Mucosa of descending colon (tissue), 3 donors: ENCODE data around the gene CRLF1. TPM values are rescaled to one million over a fixed set of nuclear protein-coding genes. Genes with fewer than 3 reads are reported as not detected.

ENCODE experiments used
- ATAC-seq: fragments of 200-7000 bp; cut with Tn5 transposase; one replicate; pipeline ENCODE4 v1.9.1; 2020; ENCODE audit warnings: mild to moderate bottlenecking, moderate library complexity
- DNase-seq, 3 donors: peaks; one replicate each; pipeline ENCODE4 v3.0.0-alpha.2; 2020
- H3K36me3 ChIP-seq: fragments of 200-600 bp; one replicate; pipeline ENCODE4 v1.8.0; 2021; ENCODE audit warnings: low read depth, mild to moderate bottlenecking
- H3K4me1 ChIP-seq: fragments of 200-600 bp; one replicate; pipeline ENCODE4 v1.8.0; 2021; ENCODE audit warnings: low read depth, mild to moderate bottlenecking
- H3K4me3 ChIP-seq: fragments of 200-600 bp; one replicate; pipeline ENCODE4 v1.8.0; 2021; ENCODE audit warnings: mild to moderate bottlenecking
- H3K9me3 ChIP-seq: fragments of 200-600 bp; one replicate; pipeline ENCODE4 v1.8.0; 2021; ENCODE audit warnings: mild to moderate bottlenecking
- CTCF ChIP-seq: fragments of 200-600 bp; IDR thresholded peaks from one replicate; pipeline ENCODE4 v1.8.0; 2022; ENCODE audit warnings: antibody characterized with exemption, mild to moderate bottlenecking
- intact Hi-C, 2 donors: fragments of 100-400 bp; cut with DNase I in 1 of 2; cut with micrococcal nuclease in 1 of 2; formaldehyde crosslinking; loops; one replicate each; pipeline versions ENCODE4 v1.11.0 to v1.11.1; 2022; cut with DNase I, micrococcal nuclease
- total RNA-seq, 3 donors: library from RNA; stranded (reverse); fragmentation: NEBNext Ultra II Directional in 2 of 3; extraction: Animal tissue kit (Norgen Biotek cat#: 25700) in 2 of 3; gene quantifications; one replicate each; pipeline versions ENCODE4 v1.2.1 to v1.2.4, GENCODE V29; 2021 to 2023
- donor health status: DM: no; HTN: no; CAD: no; lungs with moderate emphysema.
- donor health status: DM: no; HTN: no; CAD: no.
- donor health status: DM: no; HTN: yes; CAD: no.

Gene CRLF1
- total RNA-seq, 3 donors from 2014 or later, result 1.3 to 7.0 (median 6.6) TPM

DNA sequence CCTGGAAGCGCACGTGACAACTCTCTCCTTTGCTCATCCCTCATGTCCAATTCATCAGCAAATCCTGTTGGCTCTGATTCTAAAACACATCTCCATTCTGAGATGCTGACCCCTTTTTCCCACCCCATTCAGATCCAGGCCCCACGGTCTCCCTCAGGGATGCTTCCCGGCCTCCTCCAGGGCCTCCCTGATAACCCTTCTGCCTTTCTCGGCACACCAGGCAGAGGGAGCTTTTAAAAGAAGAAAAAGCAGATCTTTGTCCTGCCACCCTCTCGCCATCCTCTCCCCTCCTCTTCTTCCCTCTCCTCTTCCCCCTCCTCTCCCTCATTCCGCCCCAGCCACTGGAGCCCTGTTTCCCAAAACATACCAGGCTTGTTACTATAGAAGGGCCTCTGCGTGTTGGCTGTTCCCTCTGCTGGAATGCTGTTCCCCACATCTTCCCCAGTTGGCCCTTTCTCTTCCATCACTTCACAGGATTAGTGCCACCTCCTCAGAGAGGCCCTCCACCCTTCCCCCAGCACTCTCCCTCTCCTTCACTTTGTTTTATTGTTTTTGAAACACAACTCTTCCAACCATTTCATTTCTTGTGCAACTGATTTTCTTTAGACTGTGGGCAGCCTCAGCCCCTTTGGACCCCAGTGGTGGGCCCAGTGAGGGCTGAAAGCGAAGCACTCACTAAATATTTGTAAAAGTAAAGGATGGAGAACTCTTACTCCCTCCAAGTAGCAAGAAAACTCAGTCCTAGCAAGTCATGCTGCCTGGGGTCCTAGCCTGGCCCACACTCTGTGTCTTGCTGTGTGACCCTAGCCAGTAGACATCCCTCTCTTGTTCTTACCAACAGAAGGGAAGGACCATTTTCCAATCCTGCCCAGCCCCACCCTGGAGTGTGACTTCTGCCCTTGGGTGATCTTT lies 2.5 kb upstream of the CRLF1 start:
- peaks cover 27% of the 10 kb centered on the region for H3K4me1 ChIP-seq

DNA sequence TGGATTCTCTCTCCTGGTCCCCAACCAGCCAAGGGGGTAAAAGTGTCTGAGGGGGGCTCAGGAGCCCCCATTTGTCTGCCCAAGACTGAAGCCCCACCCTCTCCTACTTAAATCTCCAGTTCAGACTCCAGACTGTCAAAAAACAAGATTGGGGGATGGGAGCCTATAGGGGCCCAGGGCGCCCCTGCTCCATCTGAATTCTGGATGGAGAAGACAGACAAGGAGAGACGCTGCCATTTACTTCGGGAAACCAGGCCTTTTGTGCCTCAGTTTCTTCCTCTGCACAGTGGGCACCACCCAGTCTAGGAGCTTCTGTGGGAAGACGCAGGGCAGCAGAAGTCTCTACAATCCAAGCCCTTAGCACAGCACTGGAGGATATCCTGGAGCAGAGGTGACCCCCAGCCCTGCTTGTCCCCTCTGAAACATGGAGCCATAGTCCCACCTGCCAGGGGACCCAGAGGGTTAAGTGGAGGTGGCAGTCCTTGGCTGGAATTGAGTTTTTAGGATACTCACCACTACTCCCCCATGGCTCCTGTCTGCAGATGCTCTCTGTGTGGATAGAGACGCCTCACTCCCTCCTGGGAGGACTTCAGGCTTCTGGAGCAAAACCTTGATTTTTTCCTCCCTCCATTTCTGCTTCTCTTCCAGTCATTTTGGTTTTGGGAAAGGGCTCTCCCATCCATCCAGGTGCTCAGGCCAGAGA lies 1.7 kb upstream of the CRLF1 start:
- intact Hi-C loops, result no loop called here
- no peaks in the 10 kb centered on the region for H3K9me3 ChIP-seq
- H3K4me3 ChIP-seq, result no peak overlapping the region
- peaks cover 32% of the 10 kb centered on the region for H3K4me1 ChIP-seq
- H3K36me3 ChIP-seq, result no peaks in the 10 kb centered on the region
- DNase-seq (no peak), ATAC-seq (no peak)
- TF ChIP-seq CTCF, result no peak

More for the DNA sequence above, 2.5 kb upstream of the CRLF1 start:
- Histone ChIP-seq H3K9me3 (no peaks in the 10 kb centered on the region), H3K4me3 (no peak overlapping the region), H3K36me3 (no peaks in the 10 kb centered on the region)
- DNase-seq (no peak), ATAC-seq (no peak)
- TF ChIP-seq CTCF, result no peak
- intact Hi-C loops, result no loop called here

GRCh38 chr19:18607226-18608101 lies 865 bp upstream of the CRLF1 start:
- ATAC-seq (no peak), DNase-seq (no peak)
- no peak overlapping the region for H3K4me3 ChIP-seq
- intact Hi-C loops, result no loop called here
- H3K9me3 ChIP-seq, result no peaks in the 10 kb centered on the region
- no peaks in the 10 kb centered on the region for H3K36me3 ChIP-seq
- TF ChIP-seq CTCF, result no peak
- H3K4me1 ChIP-seq, result peaks cover 26% of the 10 kb centered on the region

DNA sequence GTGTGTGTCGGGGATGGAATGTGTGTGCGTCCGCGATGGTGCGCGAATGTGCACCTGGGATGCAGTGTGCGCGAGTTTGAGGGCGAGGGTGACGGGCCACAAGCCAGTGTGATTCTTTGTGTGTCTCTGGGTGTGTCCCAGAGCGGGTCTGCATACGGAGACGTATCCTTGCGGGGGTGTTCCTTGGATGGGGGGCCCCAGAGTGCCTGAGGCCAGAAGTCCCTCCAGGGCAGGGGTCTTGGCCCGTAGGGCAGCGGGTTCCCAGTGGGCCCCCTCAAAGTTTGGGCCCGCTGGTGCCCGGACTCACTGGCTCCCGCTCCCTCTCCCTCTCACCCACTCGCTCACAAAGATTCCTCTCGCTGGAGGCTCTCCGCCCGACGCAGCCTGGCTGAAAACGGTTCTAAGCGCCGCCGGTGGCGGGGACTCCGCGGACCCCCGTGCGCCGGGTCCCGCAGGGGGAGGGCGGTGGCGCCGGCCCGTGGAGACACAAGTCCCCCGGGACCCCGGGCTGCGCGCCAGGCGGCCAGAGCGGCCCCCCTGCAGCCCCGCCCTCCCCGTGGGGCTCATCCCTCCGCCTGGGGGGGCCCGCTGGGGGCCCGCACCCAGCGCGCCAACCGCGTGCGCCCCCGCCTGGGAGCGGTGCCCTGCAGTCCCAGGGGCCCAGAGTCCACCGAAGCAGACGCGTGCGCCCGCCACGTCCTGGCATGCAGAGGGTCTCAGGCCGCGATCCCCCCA lies 886 bp downstream of the CRLF1 start:
- Histone ChIP-seq H3K9me3 (no peaks in the 10 kb centered on the region), H3K4me1 (peaks cover 10% of the 10 kb centered on the region), H3K4me3 (no peak overlapping the region), H3K36me3 (no peaks in the 10 kb centered on the region)
- intact Hi-C loops, result no loop called here
- ATAC-seq (no peak), DNase-seq (no peak)
- TF ChIP-seq CTCF, result no peak

GRCh38 chr19:18605196-18605545 lies 1.4 kb downstream of the CRLF1 start:
- peaks cover 10% of the 10 kb centered on the region for H3K4me1 ChIP-seq
- no peaks in the 10 kb centered on the region for H3K36me3 ChIP-seq
- H3K4me3 ChIP-seq, result no peak overlapping the region
- DNase-seq (no peak), ATAC-seq (no peak)
- TF ChIP-seq CTCF, result no peak
- no peaks in the 10 kb centered on the region for H3K9me3 ChIP-seq
- intact Hi-C loops, result no loop called here
